GM19467 (cell line): Measurements from ENCODE around the gene UBL4B.

ENCODE experiments used
- ATAC-seq: cut with Tn5 transposase; IDR thresholded peaks from one replicate; pipeline ENCODE4 v1.9.1; 2021; ENCODE audit warnings: mild to moderate bottlenecking, moderate library complexity; ENCODE audit not compliant: unreplicated experiment

UBL4B gene

GRCh38 chr1:110084227-110085078 is 27.8 kb upstream of the UBL4B start:
- ATAC-seq, result no peak

- ATAC-seq, result no peak
Measured at GRCh38 chr1:110085671-110086070, 26.6 kb upstream of the UBL4B start.

DNA sequence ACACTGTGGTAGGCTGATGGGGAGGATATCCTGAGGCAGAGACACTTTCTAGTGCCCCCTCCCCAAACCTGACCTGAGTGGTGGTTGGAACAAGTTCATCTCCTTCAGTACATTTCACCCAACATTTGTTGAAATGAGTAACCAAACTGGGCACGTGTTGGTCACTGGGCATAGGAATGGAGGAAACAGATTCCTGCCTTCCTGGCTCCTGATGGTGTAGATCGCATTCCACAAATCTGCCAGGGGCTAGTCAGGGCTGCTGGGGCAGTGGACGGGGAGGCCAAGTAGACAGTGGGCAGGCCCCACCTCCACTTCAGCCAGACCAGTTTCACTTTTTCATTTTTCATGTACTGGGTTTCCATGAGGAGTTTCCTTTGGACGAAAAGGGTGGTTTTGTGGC is 25.3 kb upstream of the UBL4B start:
- ATAC-seq, result no peak

- no peak for ATAC-seq
Measured at GRCh38 chr1:110087812-110088738, 24.2 kb upstream of the UBL4B start.

DNA sequence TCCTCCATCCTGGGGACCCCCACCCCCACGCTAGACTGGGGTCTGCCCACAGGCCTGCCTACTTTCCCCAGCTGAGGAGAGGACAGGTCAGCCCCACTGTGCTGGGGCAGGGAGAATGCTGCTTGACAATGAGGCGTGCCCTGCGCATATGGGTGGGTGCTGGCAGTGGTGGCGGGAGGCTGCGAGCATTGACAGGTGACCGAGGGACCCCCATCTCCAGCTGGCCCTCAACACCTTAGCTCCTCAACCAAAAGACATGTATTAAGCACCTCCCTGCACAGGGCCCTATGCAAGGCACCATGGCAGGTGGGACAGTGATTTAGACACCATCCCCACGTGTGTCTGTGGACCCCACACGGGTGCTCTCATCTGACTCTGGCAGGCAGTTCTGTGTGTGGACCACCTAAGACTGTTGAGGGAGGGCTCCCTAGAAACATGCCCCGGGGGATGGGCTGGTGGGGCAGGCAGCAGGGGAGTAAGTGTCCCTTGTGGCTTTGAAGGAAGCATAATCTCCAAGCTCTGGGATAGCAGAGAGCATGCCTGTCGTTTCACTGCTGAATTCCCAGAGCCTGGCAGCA is 23.4 kb upstream of the UBL4B start:
- ATAC-seq, result no peak

DNA sequence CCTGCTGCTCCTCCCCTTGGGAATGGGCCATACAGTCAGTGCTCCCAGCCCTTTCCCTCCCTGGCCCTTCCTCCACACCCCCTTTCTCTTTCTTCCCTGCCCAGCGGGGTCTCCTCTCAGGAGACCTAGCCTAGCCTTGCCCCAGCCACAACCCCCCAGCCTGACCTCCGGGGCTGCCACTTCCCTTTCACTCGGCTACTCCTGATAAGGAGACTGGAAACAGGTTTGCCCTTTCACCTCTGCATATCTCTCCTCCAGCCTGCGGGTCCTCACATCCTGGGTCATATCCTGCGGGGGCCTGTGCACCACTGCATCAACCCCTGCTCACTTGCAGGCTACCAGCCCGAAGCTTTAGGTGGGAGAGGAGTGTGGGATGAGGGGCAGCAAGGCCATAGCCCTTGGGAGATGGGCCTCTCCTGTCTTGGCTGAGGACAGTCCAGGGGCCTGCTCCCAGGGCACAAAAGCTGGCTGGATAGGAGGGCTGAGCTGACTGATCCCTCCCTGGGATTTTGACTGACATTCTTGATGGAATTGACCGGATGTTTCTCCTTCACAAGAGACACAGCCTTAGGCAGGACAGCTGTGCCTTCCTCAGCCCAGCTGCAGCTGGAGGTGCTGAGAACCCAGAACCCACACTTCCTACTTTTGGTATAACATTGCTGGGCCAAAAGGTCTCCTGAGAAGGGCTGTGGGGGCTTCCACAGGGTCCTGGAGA is 22.5 kb upstream of the UBL4B start:
- ATAC-seq, result no peak

DNA sequence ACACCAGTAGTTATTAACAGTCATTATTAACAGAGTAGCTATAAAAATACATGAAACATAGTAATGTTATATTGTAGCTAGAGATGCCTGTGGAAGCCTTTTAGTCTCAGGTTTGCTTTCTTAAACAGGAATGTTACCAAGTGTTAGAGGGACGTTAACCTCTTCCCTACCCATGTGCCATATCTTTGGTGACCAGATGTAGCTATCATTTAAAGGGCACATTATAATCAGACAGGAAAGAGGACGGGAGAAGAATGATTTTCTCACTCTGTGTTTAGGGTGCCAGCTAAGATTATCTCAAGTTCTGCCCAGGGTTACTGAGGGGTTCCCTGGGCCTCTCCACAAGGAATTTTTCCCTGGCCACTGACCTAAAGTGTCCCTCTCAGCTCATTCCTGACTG is 20.9 kb upstream of the UBL4B start:
- ATAC-seq, result no peak

DNA sequence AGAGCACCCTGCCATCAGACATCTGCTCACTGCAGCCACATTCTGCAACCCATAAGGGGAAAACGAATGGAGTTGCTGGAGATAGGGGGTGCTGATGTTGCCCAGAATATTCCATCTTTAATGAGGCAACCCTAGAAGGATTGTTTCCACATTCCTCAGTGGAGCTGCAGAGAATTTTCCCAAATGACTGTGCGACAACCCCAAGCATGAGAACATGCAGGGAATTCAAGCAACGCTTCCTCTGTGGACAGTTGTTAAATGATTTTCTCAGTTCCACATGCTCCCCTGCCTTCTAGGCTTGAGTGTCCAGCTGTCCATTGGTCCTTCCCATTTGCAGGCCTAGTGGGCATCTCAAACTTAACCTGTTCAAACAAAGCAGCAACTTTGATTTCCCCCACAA is 20.5 kb upstream of the UBL4B start:
- no peak for ATAC-seq

GRCh38 chr1:110092991-110093390 is 19.3 kb upstream of the UBL4B start:
- no peak for ATAC-seq

GRCh38 chr1:110094931-110095654 is 17.1 kb upstream of the UBL4B start:
- ATAC-seq, result no peak

DNA sequence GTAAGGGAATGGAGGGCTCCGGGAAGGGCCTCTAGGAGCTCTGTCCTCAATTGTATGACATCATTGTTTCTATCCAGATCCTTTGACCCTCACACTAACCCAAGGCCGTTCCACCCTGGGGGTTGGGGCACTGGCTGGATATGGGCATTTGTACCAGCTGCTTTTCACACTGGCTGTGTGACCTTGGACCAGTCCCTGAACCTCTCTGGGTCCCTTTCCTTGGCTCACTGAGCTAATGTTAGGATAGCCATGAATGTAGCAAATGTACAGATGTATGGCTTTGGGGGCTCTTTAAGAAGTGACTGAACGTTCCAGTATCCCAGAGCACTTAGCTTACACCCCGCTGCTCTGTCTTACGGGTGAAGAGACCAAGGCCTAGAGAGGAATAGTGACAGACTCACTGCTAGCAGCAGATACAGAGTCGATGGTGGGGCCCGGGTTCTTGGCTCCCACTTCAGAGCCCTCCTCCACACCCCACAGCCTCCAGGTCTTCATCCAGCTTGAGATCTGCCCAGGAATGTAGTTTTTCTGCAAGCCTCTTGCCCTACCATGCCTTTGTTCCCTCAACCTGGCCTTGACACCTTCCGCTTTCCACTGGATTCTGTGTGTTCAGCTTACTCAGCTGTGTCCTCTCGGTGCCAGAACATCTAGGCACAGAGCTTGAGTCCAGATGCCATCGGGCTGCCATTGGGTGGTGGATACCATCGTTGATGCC is 14.6 kb upstream of the UBL4B start:
- ATAC-seq, result no peak

DNA sequence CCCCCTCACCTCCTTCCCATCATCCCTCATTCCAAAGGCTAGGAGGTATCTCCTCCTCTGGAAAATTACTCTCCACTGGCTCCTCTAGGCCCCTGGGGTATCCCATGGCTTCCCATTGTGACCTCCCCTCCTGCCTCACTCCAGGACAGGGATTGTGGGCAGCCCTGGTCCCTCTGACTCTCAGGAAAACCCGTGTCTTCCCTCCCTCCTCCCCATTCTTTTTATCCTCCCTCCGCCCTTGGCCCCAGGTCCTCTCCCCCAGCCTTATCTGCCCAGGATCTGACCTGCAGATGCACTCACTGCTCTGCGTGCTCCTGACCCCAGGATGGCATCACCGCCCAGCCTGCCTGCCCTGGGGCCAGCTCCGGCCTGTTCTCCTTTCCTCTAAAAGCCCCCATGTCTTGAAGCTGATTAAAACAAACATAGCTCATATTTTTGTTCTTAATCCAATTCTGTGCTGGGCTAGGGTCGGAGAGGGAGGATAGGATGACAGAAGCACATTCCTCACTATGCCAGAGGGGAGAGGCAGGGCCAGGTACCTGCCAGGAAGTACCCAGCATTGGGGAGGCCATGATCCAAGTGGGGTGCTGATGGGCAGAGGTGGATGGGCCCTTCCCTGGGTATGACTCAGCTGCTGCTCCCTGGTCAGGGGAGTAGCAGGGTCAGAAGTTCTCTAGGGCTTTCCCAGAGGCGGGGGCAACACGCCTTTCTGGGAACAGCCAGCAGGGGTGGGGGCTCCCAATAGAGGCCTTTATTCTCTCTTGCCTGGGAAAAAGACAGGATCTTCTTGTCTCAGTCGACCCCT is 13.8 kb upstream of the UBL4B start:
- no peak for ATAC-seq

- no peak for ATAC-seq
Measured at GRCh38 chr1:110100335-110100734, 11.9 kb upstream of the UBL4B start.

GRCh38 chr1:110102081-110102480 is 10.2 kb upstream of the UBL4B start:
- no peak for ATAC-seq

- no peak for ATAC-seq
Measured at GRCh38 chr1:110106013-110106941, 6.0 kb upstream of the UBL4B start.

DNA sequence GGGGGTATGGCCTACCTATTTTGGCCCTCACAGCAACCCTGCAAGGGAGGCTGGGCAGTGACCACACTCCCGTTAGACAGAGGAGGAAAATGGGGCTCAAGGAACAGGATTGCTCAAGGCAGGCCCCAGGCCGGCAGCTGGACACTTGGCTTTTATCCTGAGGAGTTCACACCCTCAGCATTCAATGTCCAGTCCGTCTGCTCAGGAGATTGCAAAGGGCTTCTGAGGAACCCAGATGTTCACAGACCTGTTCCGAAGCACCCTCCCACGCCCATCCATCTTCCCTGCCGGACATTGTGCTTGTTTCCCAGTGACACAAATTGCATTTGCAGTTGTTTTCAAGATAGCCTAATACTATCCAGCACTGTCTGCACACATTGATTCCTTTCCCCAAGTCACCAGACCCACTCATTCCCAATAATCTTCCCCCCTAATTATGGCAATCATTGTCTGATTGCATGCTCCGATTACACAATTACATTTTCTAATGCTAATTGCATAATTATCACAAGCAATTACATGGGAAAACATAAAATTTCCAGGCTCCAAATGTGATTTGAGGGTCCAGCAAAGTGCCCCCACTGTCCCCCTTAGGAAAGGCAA is 4.3 kb upstream of the UBL4B start:
- ATAC-seq, result no peak

DNA sequence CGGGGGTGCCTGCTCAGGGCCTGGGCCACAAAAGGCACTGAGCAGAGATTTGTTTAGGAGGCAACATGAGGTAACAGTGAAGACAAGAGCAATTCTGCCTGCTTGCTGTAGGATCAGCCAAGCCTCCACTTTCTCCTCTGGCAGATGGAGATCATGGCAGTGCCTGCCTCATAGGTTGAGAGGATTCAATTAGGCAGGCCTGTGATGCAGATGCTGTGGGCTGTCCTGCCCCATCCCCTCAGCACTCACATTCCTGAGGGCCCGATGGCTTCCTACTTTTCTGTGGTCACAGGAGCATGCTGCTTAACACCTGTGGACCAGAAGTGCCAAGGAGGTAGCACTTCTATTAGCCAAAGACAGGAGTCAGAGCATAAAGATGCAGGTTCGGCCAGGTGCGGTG is 1.2 kb upstream of the UBL4B start:
- no peak for ATAC-seq
